Measurements from ENCODE around the gene BTBD16. TPM values are rescaled to one million over a fixed set of nuclear protein-coding genes. Genes with fewer than 3 reads are reported as not detected.

The BTBD16 gene
- total and polyA plus RNA-seq, 2 experiments from 2014 or later: 0.09 to 0.16 TPM

DNA sequence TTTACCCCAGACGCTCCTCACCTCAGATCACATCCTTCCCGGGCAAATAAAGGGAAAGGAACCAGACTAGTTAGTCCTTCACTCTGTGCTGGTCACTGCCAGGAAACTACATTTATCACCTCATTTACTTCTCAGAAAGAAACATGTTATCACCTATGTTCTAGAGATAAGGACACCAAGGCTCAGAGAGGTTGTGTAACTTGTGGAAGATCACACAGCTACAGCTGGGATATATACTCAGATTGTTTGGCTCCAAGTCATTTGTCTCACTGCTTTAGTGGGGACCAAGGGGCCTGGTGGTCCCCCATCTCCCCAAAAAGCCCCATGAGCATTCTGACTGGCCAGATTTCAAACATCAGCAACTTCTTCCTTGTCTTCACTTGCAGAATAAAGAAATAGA is 17.5 kb upstream of the BTBD16 start:
- peaks cover 9% of the 10 kb centered on the region for H3K36me3 ChIP-seq
- H3K9me3 ChIP-seq (ENCODE audit: low read depth): no peaks in the 10 kb centered on the region
- peaks cover 13% of the 10 kb centered on the region for H3K4me1 ChIP-seq (ENCODE audit: low read depth)
- no peaks in the 10 kb centered on the region for H3K27me3 ChIP-seq
- H3K4me3 ChIP-seq: no peak overlapping the region
- peak overlapping the region; percentile 83 for H3K27ac ChIP-seq
- TF ChIP-seq, protein P1, sequence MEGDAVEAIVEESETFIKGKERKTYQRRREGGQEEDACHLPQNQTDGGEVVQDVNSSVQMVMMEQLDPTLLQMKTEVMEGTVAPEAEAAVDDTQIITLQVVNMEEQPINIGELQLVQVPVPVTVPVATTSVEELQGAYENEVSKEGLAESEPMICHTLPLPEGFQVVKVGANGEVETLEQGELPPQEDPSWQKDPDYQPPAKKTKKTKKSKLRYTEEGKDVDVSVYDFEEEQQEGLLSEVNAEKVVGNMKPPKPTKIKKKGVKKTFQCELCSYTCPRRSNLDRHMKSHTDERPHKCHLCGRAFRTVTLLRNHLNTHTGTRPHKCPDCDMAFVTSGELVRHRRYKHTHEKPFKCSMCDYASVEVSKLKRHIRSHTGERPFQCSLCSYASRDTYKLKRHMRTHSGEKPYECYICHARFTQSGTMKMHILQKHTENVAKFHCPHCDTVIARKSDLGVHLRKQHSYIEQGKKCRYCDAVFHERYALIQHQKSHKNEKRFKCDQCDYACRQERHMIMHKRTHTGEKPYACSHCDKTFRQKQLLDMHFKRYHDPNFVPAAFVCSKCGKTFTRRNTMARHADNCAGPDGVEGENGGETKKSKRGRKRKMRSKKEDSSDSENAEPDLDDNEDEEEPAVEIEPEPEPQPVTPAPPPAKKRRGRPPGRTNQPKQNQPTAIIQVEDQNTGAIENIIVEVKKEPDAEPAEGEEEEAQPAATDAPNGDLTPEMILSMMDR (IDR thresholded peaks at IDR 0.05; ENCODE audit: low read depth, low read length): no peak
- no peak for DNase-seq (ENCODE audit: low read depth in 1 of 2, low spot score in 1 of 2)

DNA sequence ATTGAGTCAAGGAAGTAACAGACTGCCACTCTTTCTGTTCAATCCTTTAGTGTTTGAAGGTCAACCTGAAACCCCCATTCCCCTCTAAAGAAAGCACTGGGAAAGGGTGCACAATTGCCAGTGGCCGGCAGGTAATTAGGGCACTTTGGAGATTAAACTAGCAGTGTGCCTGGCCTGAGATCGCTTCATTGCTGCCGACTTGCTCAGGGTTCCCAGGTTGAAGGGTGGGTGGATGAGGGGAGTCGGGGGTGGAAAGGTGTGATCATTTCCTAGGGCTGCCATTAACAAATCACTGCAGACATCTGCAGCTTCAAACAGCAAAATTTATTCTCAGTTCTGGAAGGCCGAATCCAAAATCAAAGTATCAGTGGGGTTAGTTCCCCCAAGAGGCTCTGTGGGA is 16.3 kb upstream of the BTBD16 start:
- peaks cover 19% of the 10 kb centered on the region for H3K4me1 ChIP-seq (ENCODE audit: low read depth)
- no peak overlapping the region for H3K4me3 ChIP-seq
- peak overlapping the region; percentile 52 for H3K27ac ChIP-seq
- H3K36me3 ChIP-seq: peaks cover 7% of the 10 kb centered on the region
- no peaks in the 10 kb centered on the region for H3K9me3 ChIP-seq (ENCODE audit: low read depth)
- TF ChIP-seq, protein P1 (IDR thresholded peaks at IDR 0.05; ENCODE audit: low read depth, low read length): no peak
- DNase-seq (ENCODE audit: low read depth in 1 of 2, low spot score in 1 of 2): no peak
- H3K27me3 ChIP-seq: no peaks in the 10 kb centered on the region

DNA sequence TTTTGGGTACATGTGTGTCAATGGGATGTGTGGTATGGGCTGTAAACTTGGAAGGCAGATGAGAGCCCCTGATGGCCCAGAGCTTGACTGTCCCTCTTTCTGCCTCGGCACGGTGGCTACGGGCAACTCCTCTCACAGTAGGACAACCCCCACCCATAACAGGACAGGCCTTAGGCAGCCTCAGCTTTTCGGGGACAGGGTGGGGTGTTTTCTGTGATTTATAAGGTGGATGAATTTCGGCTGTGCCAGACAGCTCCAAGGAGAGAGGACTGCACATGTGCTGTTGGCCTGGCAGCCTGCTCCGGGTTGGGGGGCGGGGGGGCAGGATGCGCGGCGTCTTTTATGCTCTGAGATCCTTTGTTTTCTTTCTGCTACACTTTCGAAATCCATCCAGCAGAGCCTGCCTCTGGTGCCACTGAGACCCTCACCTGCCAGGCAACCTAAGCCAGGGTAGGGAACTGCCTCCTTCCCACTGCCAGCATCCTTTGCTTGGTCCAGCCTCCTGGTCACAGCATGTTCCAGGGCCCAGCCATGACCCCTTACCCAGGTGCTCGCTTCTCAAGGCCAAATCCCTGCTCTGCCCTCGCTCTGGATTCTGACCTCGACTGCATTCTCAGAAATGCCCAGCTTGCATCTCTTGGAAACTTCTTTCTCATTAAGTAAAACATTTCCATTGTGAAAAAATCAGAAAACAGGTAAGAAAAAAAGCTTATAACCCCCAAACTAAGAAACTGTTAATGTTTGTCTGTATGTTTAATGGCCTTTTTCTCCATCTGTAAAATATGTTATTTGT is 15.4 kb upstream of the BTBD16 start:
- H3K36me3 ChIP-seq: peaks cover 5% of the 10 kb centered on the region
- DNase-seq (ENCODE audit: low read depth in 1 of 2, low spot score in 1 of 2): no peak
- no peaks in the 10 kb centered on the region for H3K9me3 ChIP-seq (ENCODE audit: low read depth)
- peak overlapping the region; percentile 52 for H3K27ac ChIP-seq
- H3K4me3 ChIP-seq: no peak overlapping the region
- H3K4me1 ChIP-seq (ENCODE audit: low read depth): peaks cover 19% of the 10 kb centered on the region
- TF ChIP-seq, protein P1 (IDR thresholded peaks at IDR 0.05; ENCODE audit: low read depth, low read length): no peak
- no peaks in the 10 kb centered on the region for H3K27me3 ChIP-seq

DNA sequence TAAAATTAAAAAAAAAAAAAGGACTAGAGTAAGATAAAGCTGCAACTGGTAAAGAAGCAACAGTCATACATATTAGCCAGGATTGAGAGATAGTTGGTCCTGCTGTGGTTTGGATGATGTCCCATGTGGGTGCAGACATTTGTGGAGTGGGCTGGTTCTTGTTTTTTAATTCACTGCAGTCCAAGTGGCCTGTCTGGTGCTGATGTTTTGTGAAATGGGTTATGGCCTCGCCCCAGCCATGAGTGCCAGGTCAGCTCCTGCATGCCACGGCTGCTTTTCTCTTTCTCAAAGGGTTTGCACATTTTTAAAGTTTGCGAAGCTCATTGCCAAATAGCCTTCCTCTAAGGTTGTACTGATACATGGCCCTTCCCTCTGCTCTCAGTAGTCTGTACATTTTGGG is 14.1 kb upstream of the BTBD16 start:
- no peak overlapping the region for H3K4me3 ChIP-seq
- peak overlapping the region; percentile 79 for H3K27ac ChIP-seq
- no peaks in the 10 kb centered on the region for H3K9me3 ChIP-seq (ENCODE audit: low read depth)
- DNase-seq (ENCODE audit: low read depth in 1 of 2, low spot score in 1 of 2): no peak
- TF ChIP-seq, protein P1 (IDR thresholded peaks at IDR 0.05; ENCODE audit: low read depth, low read length): no peak
- H3K36me3 ChIP-seq: peaks cover 3% of the 10 kb centered on the region
- no peaks in the 10 kb centered on the region for H3K27me3 ChIP-seq
- peaks cover 19% of the 10 kb centered on the region for H3K4me1 ChIP-seq (ENCODE audit: low read depth)

DNA sequence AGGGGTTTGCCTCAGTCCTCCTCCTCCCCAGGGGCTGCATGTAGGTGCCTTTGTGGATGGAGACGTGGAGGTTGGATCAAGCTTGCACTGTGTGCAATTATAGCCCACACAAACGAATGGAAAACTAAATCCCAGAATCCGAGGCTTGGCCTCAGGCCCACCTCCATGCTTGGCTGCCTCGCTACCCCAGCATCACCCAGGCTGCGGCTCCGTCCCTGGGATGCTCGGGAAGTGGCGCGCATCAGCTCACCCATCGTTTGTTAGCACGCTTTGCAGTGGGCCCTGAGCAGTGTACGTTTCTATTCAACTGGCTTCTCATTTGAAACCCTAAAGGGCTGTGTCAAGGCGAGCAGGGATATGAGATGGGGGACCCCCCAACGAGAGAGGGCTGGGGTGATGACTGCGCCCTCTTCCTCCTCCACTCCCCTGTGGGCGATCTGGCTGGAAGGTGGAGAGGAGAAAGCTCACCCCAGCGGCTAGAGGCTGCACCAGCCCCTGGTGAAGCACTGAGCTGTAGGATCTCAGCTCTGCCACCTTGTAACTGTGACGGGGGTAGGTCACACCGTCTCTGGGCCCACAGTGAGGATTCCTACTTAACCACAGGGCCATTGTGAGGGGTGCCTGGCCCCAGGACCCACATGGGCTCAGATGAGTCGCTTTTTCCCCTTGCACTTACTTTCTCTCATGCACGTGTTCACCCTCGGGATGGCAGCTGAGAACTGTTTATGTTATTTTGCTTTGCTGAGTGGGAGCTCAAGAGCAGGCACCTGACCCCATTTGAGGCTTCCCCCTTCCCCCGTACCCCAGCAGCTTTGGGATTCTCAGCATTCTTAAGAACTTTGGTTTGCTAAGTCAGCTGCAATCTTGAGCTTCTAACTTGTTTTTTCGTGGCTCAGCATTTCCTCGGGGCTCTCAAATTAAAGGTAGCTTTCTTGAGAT is 12.7 kb upstream of the BTBD16 start:
- Histone ChIP-seq H3K36me3 (peaks cover 3% of the 10 kb centered on the region), H3K27me3 (no peaks in the 10 kb centered on the region), H3K4me1 (ENCODE audit: low read depth) (peaks cover 14% of the 10 kb centered on the region), H3K4me3 (no peak overlapping the region), H3K27ac (peak overlapping the region; percentile 79), H3K9me3 (ENCODE audit: low read depth) (no peaks in the 10 kb centered on the region)
- TF ChIP-seq, protein P1 (IDR thresholded peaks at IDR 0.05; ENCODE audit: low read depth, low read length): no peak
- DNase-seq (ENCODE audit: low read depth in 1 of 2, low spot score in 1 of 2): peak; percentile 27 to 34
